GM12875 (cell line): ENCODE results near the gene ANAPC5.

Experiments used
- H3K4me3 ChIP-seq: one replicate; pipeline ENCODE4 v1.5.1; 2011; ENCODE audit warnings: low read depth, low read length, control low read depth
- TF ChIP-seq, protein P1 (sequence below): IDR thresholded peaks from 2 replicates; pipeline ENCODE4 v1.5.1; 2011; ENCODE audit warnings: low read depth, mild to moderate bottlenecking, control low read depth, inconsistent platforms, low read length, moderate library complexity, borderline replicate concordance; ENCODE audit not compliant: insufficient read depth

The ANAPC5 gene

DNA sequence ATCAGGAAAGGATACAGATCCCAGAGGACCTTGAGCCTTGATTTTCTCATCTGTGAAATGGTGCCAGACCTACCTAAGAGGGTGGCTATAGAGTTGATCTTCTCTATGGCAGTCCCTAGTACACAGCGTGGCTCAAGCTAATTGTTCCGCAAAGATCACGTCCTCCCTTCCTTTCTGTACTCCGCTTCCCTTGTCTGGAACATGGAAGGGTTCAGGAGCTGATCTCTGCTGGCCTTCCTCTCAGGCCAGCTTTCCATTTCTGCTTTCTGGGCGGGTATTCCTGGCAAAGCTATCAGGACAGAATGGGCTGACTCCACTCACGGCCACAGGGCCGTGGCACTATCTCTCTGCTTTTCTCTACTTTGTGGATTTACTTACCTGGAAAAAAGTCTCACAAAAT, 62.2 kb downstream of the ANAPC5 start:
- TF ChIP-seq, protein P1, sequence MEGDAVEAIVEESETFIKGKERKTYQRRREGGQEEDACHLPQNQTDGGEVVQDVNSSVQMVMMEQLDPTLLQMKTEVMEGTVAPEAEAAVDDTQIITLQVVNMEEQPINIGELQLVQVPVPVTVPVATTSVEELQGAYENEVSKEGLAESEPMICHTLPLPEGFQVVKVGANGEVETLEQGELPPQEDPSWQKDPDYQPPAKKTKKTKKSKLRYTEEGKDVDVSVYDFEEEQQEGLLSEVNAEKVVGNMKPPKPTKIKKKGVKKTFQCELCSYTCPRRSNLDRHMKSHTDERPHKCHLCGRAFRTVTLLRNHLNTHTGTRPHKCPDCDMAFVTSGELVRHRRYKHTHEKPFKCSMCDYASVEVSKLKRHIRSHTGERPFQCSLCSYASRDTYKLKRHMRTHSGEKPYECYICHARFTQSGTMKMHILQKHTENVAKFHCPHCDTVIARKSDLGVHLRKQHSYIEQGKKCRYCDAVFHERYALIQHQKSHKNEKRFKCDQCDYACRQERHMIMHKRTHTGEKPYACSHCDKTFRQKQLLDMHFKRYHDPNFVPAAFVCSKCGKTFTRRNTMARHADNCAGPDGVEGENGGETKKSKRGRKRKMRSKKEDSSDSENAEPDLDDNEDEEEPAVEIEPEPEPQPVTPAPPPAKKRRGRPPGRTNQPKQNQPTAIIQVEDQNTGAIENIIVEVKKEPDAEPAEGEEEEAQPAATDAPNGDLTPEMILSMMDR: no peak
- H3K4me3 ChIP-seq: no peak overlapping the region

DNA sequence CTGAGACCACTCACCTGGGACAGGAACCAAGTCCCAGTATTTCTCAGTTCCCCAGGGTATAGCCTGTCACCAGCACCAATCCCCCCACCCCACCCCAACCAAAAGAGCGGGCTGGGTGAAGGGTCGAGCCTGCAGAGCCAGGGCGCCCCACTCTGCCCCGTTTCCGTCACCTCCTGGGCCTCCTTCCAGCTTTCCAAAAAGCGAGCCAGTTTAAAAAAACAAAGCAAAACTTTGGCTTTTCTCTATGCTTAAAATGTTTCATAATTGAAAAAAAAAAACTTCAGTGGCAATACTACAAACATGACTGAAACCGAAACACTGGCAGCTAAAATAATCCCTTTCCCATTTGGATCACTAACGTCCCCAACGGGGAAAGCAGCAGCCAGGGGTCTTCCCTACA, 63.2 kb downstream of the ANAPC5 start:
- TF ChIP-seq, protein P1: no peak
- no peak overlapping the region for H3K4me3 ChIP-seq

DNA sequence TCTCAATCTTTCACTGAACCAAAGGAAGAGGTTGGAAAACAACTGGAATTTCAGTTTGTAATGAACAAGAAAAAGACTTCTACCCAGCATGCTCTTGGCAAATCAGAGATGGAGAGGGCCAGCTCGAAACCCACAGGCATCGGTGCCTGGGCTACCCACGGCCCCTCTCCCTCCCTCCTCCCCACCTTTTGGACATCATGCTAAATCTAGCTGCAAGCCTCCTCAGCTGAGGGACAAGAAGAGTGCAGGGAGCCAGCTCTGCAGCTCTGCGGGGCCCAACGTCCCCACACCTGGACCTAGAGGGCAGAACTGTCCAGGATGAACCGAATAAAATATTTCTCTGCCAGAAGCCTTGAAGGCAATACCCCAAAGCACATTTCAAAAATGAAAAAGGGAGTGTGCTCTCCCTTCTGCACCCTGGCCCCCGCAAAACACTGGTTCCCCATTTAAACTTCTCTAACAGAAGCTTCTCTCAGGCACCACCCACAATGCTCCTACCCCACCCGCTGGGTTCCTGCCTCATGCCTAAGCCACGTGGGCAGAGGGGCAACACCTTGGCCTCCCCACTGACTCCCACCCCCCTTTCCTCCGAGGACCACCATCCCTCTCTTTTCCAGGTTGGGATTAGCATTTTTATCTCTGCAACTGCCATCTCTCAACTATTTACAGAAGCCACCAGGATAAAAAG, 63.9 kb downstream of the ANAPC5 start:
- no peak overlapping the region for H3K4me3 ChIP-seq
- TF ChIP-seq, protein P1: no peak

DNA sequence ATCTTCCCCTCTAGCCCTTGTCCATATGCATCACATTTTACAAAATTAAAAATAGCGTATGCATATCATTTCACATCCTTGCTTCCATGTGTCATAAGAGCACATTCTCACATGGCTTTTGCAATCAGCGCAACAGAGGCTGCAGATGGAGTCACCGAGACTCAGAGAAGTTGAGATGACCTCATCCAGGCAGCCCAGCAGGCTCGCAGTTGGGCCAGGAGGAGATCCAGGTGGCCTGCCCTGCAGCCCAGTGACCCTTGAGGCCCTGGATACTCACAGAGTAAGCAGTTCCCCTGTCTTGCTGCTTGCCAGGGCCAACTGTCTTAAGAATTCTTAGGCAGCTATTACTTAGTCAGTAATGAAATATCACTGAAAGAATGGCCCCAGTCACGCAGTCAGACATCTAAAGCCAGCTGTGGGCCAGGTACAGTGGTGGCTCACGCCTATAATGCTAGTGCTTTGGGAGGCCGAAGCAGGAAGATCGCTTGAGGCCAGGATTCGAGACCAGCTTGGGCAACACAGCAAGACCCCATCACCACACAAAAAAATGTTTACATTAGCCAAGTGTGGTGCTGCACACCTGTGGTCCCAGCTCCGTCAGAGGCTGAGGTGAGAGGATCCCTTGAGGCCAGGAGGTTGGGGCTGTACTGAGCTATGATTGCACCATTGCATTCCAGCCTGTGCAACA, 64.8 kb downstream of the ANAPC5 start:
- H3K4me3 ChIP-seq: no peak overlapping the region
- TF ChIP-seq, protein P1: no peak

DNA sequence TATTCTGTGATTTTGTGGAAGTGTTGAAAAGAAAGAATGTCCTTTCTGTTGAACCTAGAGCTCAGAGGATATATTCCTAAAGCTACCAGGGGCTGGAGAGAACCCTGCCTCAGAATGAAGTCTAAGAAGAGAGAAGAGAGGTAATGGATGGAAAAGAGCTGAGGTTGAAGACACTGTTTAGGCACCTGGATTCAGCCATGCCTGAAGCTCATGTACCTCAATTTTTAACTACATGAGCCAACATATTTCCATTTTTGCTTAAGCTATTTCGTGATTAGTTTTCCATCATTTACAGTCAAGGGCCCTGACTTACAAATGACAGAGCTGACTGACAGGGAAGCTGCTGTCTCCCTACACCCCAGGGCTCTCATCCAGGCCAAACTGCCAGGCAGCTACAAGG, 66.4 kb downstream of the ANAPC5 start:
- H3K4me3 ChIP-seq: no peak overlapping the region
- TF ChIP-seq, protein P1: no peak

DNA sequence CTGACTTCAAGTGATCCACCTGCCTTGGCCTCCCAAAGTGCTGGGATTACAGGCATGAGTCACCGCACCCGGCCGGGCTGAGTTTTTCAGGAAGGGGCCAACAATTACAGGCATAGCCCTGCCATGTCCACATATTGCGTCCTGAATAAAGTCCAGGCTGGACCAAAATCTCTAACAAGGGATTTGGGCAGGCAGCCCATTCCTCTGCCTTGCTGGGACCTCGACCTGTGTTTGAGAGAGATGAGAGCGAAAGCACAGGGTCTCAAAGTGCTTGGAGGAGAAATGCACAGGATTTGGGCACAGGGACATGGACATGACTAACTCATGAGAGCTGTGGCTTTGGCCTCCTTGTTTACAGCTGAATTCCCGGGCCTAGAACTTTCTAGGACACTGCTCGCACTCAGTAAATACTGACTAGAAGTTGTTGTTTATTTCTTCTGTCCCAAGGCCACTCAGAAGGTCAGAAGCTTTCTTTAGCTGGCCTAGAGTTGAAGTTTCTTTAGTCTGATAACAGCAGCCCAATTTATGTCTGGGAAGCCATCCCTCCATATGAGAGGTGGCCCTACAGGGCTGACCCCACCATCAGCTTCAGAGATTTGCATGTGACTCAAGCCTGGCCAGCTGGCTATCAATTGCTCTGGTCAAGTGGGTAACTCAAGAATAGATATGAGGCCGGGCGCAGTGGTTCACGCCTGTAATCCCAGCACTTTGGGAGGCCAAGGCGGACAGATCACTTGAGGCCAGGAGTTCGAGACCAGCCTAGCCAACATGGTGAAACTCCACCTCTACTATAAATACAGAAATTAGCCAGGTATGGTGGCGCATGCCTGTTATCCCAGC, 67.4 kb downstream of the ANAPC5 start:
- TF ChIP-seq, protein P1: no peak
- no peak overlapping the region for H3K4me3 ChIP-seq
